ENCODE results near the gene WNK4.
A peak's percentile ranks its signal among the peaks of the same experiment; 100 is the strongest.

Gene WNK4

GRCh38 chr17:42773290-42774035, 6.9 kb upstream of the WNK4 start, which contains the start of gene VPS25:
VPS25 (plus strand) TSS chr17:42773449; CDS start chr17:42773476, 27 bp downstream.
- DNase-seq: peak; percentile 48 to 81 (median 60)

GRCh38 chr17:42774066-42774745, 6.2 kb upstream of the WNK4 start:
- no peak for DNase-seq

- no peak for DNase-seq
Observed at GRCh38 chr17:42775534-42776098, 4.8 kb upstream of the WNK4 start.

- DNase-seq: no peak
Observed at GRCh38 chr17:42778570-42778969, 1.8 kb upstream of the WNK4 start.

- no peak for DNase-seq
Observed at GRCh38 chr17:42779304-42779935, 990 bp upstream of the WNK4 start.

- no peak for DNase-seq
Observed at GRCh38 chr17:42780851-42781638, 635 bp downstream of the WNK4 start.

- DNase-seq: no peak
Observed at GRCh38 chr17:42781639-42782165, 1.3 kb downstream of the WNK4 start.

GRCh38 chr17:42782166-42783061, 2.0 kb downstream of the WNK4 start:
- no peak for DNase-seq

- DNase-seq: no peak
Observed at GRCh38 chr17:42783062-42783790, 2.8 kb downstream of the WNK4 start.

GRCh38 chr17:42783791-42784138, 3.4 kb downstream of the WNK4 start:
- DNase-seq: no peak

- DNase-seq: no peak
Observed at GRCh38 chr17:42784409-42784808, 4.0 kb downstream of the WNK4 start.

GRCh38 chr17:42784811-42785592, 4.6 kb downstream of the WNK4 start:
- DNase-seq: peak in 1 of 6 experiments; percentile 10

GRCh38 chr17:42787266-42787665, 6.9 kb downstream of the WNK4 start:
- DNase-seq: no peak

GRCh38 chr17:42791948-42792347, 11.5 kb downstream of the WNK4 start:
- no peak for DNase-seq

- no peak for DNase-seq
Observed at GRCh38 chr17:42792545-42792944, 12.1 kb downstream of the WNK4 start.

GRCh38 chr17:42795061-42795460, 14.7 kb downstream of the WNK4 start:
- no peak for DNase-seq

GRCh38 chr17:42795465-42795864, 15.1 kb downstream of the WNK4 start:
- DNase-seq: no peak

- no peak for DNase-seq
Observed at GRCh38 chr17:42796066-42796758, 15.8 kb downstream of the WNK4 start.
